HS-27A (cell line): ENCODE results near the gene CCRL2.
"Not testable (repeated sequence)": the region's sequence is repeated elsewhere in the genome, so short reads cannot be mapped to it uniquely, and the experiment has no call there.

Experiments used
- DNase-seq: peaks from one replicate; pipeline ENCODE4 v3.0.0-alpha.2; 2012; ENCODE audit warnings: low read depth, missing footprints

The CCRL2 gene

DNA sequence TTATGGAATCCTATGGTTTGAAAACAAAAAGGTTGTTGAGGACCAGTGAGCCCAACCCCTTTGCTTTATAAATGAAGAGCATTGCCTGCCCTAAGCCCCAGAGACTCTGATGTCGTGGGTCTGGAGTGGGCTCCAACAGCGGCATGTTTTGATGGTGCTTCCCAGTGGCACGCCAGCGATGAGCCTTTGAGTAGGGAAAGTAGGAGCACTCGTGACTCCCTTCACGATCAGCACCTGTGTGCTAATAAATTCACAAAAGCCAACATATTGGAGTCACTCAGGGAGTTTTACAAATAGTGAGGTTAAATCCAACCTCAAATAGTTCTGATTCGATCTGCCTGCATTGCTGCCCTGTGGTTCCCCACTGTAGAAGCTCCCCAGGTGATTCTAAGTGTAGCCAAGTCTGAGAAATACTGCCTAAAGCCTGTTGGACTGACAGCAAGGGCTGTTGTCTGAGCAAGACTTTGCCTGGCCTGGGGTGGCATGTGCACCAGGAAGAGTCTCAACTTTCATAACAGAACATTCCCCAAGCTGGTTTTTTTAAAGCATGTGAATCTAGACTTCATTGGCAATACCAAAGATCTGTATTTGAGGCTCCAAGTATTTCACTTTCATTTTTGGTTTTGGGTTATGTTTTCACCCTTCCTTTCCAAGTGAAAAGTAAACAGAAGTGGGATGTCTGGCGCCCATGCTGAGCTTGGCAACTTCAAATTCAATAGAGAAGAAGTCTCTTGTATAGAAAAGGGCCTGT, 26.4 kb upstream of the CCRL2 start:
- no peak for DNase-seq

DNA sequence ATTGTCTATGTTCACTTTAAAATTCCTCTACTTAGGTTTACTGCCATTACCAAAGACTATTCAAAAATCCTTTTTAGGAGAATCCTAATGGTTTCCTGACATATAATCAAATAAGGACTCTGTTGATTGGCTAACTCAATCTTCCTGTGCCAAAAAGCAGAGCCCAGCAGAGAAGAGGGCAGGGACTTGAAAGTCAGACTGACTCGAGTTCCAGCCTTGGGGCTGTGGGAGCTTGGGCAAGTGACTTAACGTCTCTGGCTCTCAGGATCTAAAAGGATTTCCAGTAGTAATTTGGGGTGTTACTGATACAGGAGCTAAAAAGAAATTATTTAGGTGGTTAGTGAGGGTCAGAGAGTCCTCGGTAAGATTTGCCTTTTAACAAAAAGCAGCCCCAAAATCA, 25.4 kb upstream of the CCRL2 start:
- DNase-seq = no peak

DNA sequence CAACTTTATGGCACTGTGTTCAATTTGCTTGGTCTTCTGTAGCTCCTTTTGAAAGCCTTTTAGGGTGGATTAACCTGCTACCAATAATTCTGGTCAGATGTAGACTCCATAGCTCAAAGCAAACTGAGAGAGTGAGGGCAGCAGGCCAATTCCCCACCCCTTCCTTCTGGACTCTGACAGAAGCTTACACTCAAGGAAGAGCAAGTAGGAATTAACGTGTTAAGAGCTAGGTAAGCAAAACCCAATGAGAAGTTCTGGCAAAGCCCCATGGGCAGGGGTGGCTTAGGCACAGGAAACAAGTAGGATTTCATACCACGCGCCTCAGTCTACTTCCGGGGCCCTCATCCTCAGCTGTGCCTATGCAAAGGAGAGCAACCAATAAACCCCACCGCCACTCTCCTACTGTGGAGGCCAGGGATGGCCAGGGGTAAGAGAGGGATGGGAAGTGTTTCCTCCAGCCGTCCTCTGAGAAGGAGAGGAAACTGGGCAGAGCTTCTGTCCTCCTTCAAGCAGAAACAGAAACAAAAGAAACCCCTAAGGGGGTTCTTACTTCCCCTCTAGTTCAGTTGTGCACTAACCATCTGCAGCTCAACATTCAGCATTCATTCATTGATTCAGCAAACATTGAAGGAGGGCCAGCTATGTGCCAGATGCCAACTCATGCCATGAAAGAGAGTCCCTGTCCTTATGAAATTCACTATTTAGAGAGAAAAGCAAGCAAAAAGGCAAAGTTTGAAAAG, 23.7 kb upstream of the CCRL2 start:
- DNase-seq = no peak

DNA sequence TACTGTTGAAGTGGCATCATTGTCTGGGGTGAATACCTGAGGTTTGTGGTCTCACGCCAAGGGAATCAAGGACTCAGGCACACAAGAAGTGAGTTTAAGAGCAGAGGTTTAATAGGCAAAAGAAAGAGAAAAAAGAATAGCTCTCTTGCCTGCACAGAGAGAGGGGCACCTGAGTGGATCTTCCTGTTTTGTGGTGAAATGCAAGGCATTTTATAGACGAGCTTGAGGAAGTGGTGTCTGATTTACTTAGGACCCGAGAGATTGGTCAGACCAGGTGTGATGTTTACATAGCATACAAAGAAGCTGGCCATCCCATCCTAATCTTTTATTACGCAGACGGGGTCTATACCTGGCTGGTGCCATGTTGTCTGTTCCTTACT, 23.1 kb upstream of the CCRL2 start:
- no peak for DNase-seq

DNA sequence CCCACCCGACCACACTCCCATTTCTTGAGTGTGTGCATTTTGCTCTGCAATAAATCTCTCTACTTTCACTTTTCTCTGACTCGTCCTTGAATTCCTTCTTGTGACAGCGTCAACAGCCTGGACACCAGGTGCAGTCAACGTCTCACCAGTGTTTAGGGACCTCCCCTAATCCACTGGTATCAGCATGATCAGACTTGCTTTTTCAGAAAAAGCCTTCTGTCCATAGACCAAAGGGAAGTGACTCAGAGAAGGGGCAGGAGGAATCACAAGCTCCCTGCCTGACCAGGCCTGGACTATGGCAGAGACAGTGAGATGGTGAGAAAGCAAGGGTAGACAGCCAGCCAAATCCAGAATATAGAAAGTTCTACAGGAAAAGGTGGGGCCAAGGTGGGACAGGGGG, 20.9 kb upstream of the CCRL2 start:
- no peak for DNase-seq

DNA sequence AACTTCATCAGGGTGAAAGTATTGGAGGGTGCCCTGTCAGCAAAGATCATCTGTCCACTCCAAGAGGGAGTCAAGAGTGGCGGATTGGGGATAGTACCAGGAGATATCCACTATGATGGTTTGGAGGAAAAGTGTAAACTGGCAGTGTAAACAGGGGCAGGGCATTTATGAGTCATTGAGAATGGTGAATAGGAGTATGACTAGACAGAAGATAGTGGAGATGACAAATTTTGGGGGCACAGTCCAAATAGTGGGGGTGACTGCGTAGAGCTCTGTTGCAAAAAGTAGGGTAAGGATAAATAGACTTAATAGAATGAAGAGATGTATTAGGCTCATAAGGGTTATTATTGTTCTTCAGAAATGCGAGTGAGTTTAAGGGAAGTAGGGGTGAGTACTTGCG, 18.2 kb upstream of the CCRL2 start:
- not testable (repeated sequence) for DNase-seq

DNA sequence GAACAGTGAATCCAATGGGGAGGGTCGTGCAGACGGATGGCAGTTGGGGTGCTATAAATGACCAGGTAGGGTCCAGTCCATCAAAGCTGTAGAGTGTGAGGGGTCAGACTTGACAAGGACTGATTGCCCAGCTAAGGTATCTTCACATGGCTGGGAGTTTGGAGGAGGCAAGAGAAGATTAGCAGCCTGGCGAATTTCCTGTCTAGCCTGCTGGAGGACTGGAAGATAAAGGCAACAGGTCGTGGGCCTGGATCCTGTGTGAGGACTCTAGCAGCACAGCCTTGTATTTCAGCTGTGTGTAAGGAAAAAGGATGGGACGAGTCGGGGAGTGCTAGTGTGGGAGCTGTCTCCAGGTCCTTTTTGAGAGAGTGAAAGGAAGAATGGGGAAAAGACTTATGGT, 17.8 kb upstream of the CCRL2 start:
- no peak for DNase-seq

DNA sequence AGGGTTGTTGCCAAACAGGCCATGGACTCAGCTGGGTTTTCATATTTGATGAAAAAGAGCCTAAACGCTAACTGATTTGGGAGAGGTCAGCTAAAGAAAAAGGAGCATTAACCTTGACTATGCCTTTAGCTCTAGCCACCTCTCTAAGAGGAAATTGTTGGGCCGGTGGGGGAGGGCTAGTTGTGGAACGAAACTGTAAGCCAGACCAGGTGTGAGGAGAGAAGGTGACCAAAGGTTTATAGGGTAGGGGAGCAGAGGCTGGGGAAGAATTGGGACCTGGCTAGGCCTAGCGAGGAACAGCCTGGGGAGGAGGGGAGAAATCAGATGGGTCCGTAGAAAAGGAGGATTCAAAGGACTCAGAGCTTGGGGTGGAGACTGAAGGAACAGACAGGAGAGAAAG, 15.5 kb upstream of the CCRL2 start:
- DNase-seq = not testable (repeated sequence)

DNA sequence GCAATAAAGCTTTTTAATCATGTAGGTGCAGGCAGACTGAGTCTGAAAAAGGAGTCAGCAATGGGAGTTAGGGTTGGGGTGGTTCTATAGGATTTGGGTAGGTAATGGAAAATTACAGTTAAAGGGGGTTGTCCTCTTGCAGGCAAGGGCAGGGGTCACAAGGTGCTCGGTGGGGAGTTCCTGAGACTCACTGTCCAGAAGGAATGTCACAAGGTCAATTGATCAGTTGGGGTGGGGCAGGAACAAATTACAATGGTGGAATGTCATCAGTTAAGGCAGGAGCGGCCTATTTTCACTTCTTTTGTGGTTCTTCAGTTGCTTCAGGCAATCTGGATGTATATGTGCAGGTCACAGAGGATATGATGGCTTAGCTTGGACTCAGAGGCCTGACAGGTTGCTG, 14.0 kb upstream of the CCRL2 start:
- DNase-seq = no peak

DNA sequence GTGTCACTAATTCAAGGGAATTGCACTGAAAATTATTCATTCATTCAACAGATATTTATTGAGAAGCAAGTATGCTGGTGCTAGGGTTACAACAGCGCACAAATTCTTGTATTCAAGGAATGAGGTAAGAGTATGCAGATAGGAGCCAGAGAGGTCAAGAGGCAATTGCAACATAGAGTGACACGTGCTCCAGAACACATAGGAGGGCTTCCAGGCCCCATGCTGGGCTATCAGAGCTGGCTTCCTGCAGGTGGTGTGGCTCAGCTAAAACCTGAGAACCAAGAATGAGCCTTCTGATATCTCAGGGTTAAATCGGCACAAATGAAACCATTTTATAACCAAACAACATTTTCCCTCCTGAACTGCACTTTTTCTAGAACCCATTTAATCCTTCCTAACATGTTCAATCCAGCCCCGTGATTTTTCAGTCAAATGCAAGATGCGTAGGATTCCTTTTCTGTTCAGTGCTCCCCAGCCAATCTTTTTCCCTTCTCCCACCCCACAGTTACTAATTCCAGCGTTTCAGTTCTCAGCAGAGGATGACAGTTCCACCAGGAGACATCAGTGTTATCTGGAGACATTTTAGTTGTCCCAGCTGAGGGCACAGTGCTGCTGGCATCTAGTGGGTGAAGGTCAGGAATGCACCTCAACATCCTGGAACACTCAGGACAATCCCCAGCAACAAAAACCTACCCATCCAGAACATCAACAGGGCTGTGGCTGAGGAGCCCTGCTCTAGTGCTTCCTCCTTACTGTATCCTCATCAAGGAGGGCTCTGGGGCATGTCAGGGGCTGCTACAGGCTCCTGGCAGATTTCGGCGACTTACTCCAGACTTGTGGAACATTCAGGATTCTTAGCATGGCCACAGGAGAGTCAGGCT, 13.3 kb upstream of the CCRL2 start:
- DNase-seq = no peak

DNA sequence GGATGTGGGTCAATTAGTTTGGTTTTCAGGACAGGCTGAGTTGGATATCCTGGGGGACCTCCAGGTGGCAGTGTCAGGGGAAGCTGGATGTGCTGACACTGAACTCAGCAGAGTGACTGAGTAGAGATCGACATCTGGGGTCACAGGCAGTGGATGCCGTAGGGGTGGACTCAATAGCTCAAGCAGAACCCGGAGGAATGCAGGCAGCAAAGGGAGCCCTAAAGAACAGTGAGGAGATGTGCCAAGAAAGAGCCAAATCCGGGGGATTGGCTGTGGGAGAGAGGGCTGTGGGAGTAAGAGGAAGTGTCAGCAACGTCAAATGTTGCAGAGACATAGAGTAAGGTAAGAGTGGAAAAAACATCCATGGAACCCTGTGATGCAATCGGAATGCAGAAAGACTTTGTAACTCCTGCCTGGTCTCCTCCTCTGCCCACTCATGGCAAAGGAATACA, 11.8 kb upstream of the CCRL2 start:
- DNase-seq = no peak

DNA sequence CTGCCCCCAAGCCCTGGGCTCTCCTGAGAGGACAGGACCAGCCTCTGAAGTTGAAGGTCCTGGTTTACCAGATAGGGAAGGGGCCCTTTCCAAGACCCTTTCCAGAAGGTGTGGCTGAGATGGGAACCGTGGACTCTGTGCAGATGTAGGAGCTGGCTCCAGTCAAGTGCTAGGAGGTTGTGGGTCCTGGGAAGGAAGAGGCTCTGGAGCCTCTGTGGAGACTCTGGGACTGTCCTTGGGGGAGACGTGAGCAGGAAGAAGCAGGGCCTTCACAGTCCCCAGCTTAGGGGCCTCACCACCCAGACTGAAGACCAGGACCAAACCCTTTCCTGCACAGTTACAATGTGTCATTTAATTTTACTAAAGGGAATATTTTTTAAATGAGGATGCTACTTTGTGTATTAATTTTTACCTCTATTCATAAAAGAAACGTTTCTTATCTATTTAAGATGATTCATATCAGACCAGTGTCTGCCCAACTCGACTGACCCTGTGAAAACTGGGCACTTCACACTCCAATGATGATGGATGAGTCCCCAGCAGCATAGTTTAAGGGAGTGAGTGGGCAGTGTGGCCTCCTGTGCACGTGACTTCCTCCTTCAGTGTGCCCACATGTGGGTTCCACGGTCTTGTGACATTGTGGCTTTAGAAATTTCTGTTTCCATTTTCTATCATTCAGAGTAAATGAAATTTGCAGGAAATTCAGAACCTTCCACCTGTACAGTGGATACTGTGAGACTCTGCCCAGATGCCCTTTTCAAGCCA, 11.1 kb upstream of the CCRL2 start:
- no peak for DNase-seq

DNA sequence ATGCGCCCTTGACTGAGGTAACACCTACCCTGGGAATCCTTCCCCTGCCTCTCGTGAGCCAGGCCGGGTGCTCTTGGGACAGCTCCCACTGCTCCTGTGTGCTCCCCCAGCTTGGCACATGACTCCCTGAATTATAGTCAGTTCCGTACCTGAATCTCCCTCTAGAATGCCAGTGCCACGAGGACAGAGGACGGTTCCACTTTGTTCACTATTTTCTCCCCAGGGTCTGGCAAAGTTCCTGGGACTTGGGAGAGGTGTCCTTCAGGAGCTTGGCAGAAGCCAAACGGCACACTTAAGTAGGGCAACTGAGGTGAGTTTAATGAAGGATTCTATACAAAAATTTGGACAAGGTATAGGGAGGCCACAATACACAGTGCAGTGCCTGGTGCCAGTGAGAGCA, 9.9 kb upstream of the CCRL2 start:
- no peak for DNase-seq

DNA sequence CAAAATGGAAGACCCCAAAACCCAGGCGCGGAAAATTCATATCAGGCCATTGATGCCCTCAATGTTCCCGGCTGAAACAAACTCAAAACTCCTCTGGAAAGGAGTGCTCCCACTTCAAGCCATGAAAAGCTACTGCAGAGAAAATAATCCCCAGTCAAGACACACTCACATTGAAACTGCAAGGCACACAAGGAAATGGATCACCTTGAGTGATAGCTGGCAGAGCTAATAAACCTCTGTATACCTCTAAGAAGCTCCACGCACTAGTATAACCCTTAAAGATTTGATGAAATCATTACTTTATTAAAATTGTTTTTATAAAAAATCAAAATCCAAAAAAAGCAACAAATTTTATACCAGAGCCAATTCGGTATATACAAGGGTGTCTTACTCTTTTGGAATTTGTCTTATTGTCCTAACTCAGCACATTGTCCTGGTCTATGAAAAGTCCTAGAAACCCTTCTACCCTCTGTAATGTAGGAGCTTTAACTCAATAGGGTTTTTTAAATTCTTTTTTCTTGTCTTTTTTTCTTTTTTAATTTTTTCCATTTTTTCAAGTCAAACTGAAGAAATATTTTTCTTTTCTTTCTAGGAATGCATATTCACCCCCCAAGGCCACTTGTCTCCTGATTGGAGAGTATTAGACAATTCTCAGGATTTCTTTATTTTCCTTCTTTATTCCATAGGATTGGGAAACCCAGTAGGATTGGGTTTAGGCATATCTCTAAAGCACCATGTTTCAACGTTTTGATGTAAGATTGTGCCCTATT, 8.7 kb upstream of the CCRL2 start:
- DNase-seq = no peak

DNA sequence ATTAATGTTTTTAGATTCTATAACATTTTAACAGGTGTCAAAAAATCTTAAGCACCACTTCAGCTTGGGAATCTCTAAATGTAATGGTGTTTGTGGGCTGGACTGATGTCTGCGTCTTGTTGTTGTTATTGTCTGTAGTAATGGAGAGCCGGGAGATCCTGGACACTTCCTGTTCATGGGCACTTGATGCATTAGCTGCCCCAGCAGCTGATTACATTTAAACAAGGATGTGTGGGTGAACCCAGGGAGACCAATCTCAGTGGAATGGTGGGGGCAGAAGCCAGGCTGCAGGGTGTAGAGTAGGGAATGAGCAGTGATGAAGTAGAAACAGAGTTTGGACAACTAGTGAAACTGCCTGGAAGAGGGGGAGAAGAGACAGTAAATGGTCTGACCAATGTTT, 8.0 kb upstream of the CCRL2 start:
- DNase-seq = no peak

DNA sequence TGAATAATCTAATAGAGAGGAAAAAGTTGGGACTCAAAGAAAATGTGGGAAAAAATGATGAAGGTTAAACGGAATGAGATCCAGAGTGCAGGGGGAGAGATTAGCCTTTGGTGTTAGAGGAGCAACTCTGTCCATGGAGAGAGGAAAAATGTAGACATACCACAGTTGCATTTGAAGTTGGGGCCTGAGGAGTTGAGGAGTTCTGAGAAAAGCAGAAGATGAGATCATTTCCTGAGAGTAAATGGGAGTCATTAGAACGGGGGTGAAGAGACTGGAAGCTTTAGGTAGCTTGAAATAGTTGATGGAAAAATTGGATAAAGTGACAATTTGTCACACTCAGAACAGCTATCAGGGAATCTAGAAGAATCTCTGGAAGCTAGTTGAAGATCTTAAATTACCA, 7.5 kb upstream of the CCRL2 start:
- DNase-seq = no peak

DNA sequence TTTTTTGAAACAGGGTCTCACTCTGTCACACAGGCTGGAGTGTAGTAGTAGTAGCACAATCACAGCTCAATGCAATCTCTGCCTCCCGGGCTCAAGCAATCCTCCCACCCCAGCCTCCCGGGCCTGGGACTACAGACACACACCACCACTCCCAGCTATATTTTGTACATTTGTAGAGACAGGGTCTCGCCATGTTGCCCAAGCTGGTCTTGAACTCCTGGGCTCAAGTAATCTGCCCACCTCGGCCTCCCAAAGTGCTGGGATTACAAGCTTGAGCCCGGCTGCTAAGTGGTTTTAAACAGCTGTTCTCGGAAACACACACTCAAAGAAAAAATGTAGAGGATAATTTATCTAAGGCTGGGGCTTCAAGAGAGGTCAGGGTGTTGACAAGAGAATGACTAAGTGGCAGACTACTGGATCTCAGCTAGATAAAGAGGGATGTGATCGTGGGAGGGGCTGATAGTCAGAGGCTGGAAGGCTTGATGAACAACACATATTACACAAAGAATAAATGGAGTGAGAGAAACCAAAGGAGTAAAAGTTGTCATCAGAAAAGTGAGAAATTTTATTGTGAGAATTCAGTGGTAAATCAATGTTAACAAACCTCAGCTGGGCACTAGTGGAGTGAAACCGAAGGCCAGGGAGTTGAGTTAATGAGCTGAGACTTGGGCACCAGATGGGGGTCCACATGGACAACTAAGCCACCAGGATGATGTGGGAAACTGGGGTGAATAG, 6.9 kb upstream of the CCRL2 start:
- DNase-seq = no peak

DNA sequence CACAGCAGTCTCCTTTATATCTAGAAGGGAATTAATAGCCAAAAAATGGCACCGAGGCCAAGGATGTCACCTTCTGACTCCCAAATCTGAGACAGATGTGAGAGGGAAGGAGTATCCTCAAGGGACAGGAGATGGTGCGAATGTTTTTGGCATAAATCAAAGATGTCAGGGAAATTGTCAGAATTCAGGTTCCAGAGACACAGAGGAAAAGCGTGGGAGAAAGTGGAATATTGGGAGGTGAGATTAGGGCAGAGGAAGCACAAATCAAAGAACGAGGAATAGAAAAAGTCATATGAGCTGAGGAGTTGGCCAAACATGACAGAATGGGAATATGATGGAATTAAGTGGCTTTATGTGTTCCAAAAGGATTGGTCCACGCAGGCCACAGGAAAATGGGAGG, 6.2 kb upstream of the CCRL2 start:
- no peak for DNase-seq

DNA sequence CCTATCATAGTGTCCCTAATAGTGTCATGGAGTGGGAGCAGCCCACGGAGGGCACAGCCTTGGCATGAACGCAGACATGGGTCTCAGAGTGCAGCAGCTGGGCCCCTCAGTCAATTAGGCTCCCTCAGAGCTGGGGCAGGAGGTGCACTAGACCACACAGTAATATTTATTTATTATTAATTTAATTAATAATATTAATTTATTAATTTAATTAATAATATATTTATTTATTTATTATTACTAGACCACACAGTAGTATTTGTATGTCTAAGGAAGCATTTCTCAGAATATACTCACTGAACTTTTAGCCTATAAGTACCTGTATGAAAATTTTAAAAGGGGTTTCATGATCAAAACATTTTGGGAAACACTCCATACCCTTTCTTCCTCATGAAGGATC, 5.5 kb upstream of the CCRL2 start:
- DNase-seq = no peak

DNA sequence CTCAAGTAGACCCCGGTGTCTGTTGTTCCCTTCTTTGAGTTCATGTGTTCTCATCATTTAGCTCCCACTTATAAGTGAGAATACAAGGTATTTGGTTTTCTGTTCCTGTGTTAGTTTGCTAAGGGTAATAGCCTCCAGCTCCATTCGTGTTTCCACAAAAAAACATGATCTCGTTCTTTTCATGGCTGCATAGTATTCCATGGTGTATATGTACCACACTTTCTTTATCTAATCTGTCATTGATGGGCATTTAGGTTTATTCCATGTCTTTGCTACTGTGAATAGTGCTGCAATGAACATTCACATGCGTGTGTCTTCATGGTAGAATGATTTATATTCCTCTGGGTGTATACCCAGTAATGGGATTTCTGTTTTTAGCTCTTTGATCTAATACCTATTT, 4.2 kb upstream of the CCRL2 start:
- DNase-seq = not testable (repeated sequence)
